H1 (cell line): ENCODE measurements around the gene IL27RA. TPM values are rescaled to one million over a fixed set of nuclear protein-coding genes. Genes with fewer than 3 reads are reported as not detected.

Experiments used
- CTCF ChIA-PET: fragments of 300-600 bp; sonication (Branson Sonifier 250); formaldehyde crosslinking; loops from one replicate; lab custom pipeline; 2021; ENCODE audit not compliant: partially characterized antibody; lab: Charles Lee
- POLR2A ChIA-PET: fragments of 300-600 bp; sonication (Branson Sonifier 250); formaldehyde crosslinking; loops from one replicate; lab custom pipeline; 2021; ENCODE audit warnings: inconsistent platforms; ENCODE audit not compliant: partially characterized antibody; lab: Charles Lee
- DNase-seq, 2 experiments: peaks; one replicate each; pipeline versions ENCODE4 v3.0.0 to v3.0.0-alpha.2; 2010 to 2022; ENCODE audit warnings: low spot score in 2 of 2, low read depth in 1 of 2, mixed read lengths in 1 of 2
- FAIRE-seq: peaks from 2 replicates; lab custom pipeline; 2011; peaks lifted over from hg19 to GRCh38; lab: Jason Lieb, UNC
- H2AFZ ChIP-seq: 2 replicates; pipeline ENCODE4 v1.8.1; 2012; ENCODE audit warnings: low read length, inconsistent platforms
- H2AK5ac ChIP-seq: 2 replicates; pipeline ENCODE4 v1.6.1; 2013; ENCODE audit warnings: low read depth, low read length
- H2BK120ac ChIP-seq: replicated peaks from 2 replicates; pipeline ENCODE3; 2013; ENCODE audit warnings: low read depth, low read length, inconsistent platforms
- H2BK12ac ChIP-seq: 2 replicates; pipeline ENCODE4 v1.6.1; 2013; ENCODE audit warnings: low read depth, low read length
- H2BK15ac ChIP-seq: 2 replicates; pipeline ENCODE4 v1.6.1; 2013; ENCODE audit warnings: low read length
- H2BK20ac ChIP-seq: 2 replicates; pipeline ENCODE4 v1.6.1; 2013; ENCODE audit warnings: low read length
- H2BK5ac ChIP-seq: 2 replicates; pipeline ENCODE4 v1.6.1; 2013; ENCODE audit warnings: low read depth, low read length
- H3K14ac ChIP-seq: 2 replicates; pipeline ENCODE4 v1.6.1; 2013; ENCODE audit warnings: inconsistent platforms; ENCODE audit not compliant: insufficient read length
- H3K18ac ChIP-seq: 2 replicates; pipeline ENCODE4 v1.6.1; 2013; ENCODE audit warnings: low read length; ENCODE audit errors: extremely low read depth
- H3K23ac ChIP-seq: 2 replicates; pipeline ENCODE4 v1.6.1; 2013; ENCODE audit warnings: inconsistent platforms; ENCODE audit not compliant: insufficient read length
- H3K23me2 ChIP-seq: 2 replicates; pipeline ENCODE4 v1.6.1; 2013; ENCODE audit warnings: low read depth, low read length
- H3K27ac ChIP-seq: 2 replicates; pipeline ENCODE4 v1.6.1; 2011; ENCODE audit warnings: low read depth, low read length, inconsistent platforms
- H3K27me3 ChIP-seq, 4 experiments: replicated peaks in 1 of 4; 1 replicate in 1 of 4; 2 replicates in 3 of 4; pipeline versions ENCODE4 v1.6.1 to v1.8.1; 2011 to 2013; ENCODE audit warnings: low read length in 3 of 4, mild to moderate bottlenecking in 3 of 4, inconsistent platforms in 2 of 4, mixed read lengths in 2 of 4, moderate library complexity in 1 of 4; ENCODE audit not compliant: control insufficient read depth in 3 of 4, insufficient read depth in 3 of 4; ENCODE audit errors: extremely low read depth in 1 of 4
- H3K36me3 ChIP-seq, 4 experiments: 2 replicates each; pipeline versions ENCODE4 v1.6.1 to v1.8.1; 2011 to 2013; ENCODE audit warnings: mild to moderate bottlenecking in 4 of 4, low read length in 3 of 4, moderate library complexity in 2 of 4, control low read depth in 1 of 4, inconsistent platforms in 1 of 4; ENCODE audit not compliant: insufficient read depth in 4 of 4, control insufficient read depth in 2 of 4
- H3K4ac ChIP-seq: replicated peaks from 2 replicates; pipeline ENCODE3; 2013; ENCODE audit warnings: low read length, low read depth, mixed read lengths, inconsistent platforms; ENCODE audit not compliant: insufficient read length
- H3K4me1 ChIP-seq, 4 experiments: replicated peaks in 1 of 4; 1 replicate in 1 of 4; 2 replicates in 3 of 4; pipeline versions ENCODE4 v1.6.1 to v1.8.1; 2011 to 2013; ENCODE audit warnings: low read length in 3 of 4, inconsistent platforms in 2 of 4, mixed read lengths in 1 of 4; ENCODE audit not compliant: insufficient read depth in 4 of 4, control insufficient read depth in 3 of 4
- H3K4me2 ChIP-seq, 2 experiments: 2 replicates each; pipeline versions ENCODE4 v1.6.1 to v1.8.1; 2011 to 2013; ENCODE audit warnings: low read depth in 2 of 2, low read length in 2 of 2, control low read depth in 1 of 2, inconsistent platforms in 1 of 2, mild to moderate bottlenecking in 1 of 2; ENCODE audit not compliant: insufficient read depth in 1 of 2
- H3K4me3 ChIP-seq, 4 experiments: fragments of 200-600, 300-600 bp in 1 of 4; sonication (generic), shearing (Covaris generic), sonication (Bioruptor Twin) in 1 of 4; 2 replicates each; pipeline versions ENCODE4 v1.5.1 to v1.8.1; 2011 to 2016; ENCODE audit warnings: low read length in 4 of 4, low read depth in 3 of 4, control low read depth in 2 of 4, inconsistent platforms in 2 of 4, mild to moderate bottlenecking in 2 of 4, mixed read lengths in 1 of 4, moderate library complexity in 1 of 4; ENCODE audit not compliant: insufficient read depth in 2 of 4; ENCODE audit errors: extremely low read depth in 1 of 4
- H3K56ac ChIP-seq: replicated peaks from 2 replicates; pipeline ENCODE3; 2013; ENCODE audit warnings: low read depth, mild to moderate bottlenecking, mixed read lengths, low read length, inconsistent platforms; ENCODE audit not compliant: insufficient read length
- H3K79me1 ChIP-seq: 2 replicates; pipeline ENCODE4 v1.6.1; 2013; ENCODE audit warnings: low read depth, low read length, control low read depth
- H3K79me2 ChIP-seq, 2 experiments: 2 replicates each; pipeline versions ENCODE4 v1.6.1 to v1.8.1; 2012 to 2013; ENCODE audit warnings: low read length in 2 of 2, mild to moderate bottlenecking in 2 of 2, inconsistent platforms in 1 of 2; ENCODE audit not compliant: insufficient read depth in 2 of 2, control insufficient read depth in 1 of 2
- H3K9ac ChIP-seq, 4 experiments: replicated peaks in 1 of 4; 1 replicate in 1 of 4; 2 replicates in 3 of 4; pipeline versions ENCODE4 v1.6.1 to v1.8.1; 2011 to 2013; ENCODE audit warnings: low read depth in 3 of 4, low read length in 3 of 4, control low read depth in 2 of 4, mild to moderate bottlenecking in 2 of 4, moderate library complexity in 2 of 4, inconsistent platforms in 1 of 4; ENCODE audit errors: extremely low read depth in 1 of 4
- H3K9me3 ChIP-seq, 2 experiments: 2 replicates each; pipeline versions ENCODE4 v1.6.1 to v1.8.1; 2012 to 2013; ENCODE audit warnings: mild to moderate bottlenecking in 2 of 2, moderate library complexity in 2 of 2, control low read depth in 1 of 2, inconsistent platforms in 1 of 2, low read depth in 1 of 2, low read length in 1 of 2, mixed read lengths in 1 of 2; ENCODE audit not compliant: insufficient read depth in 2 of 2
- H4K20me1 ChIP-seq, 2 experiments: replicated peaks in 1 of 2; 2 replicates each; pipeline versions ENCODE3 to v1.8.1; 2011 to 2013; ENCODE audit warnings: inconsistent platforms in 2 of 2, low read length in 2 of 2, mild to moderate bottlenecking in 1 of 2; ENCODE audit not compliant: insufficient read depth in 2 of 2, control insufficient read depth in 1 of 2
- H4K5ac ChIP-seq: 2 replicates; pipeline ENCODE4 v1.6.1; 2013; ENCODE audit warnings: low read length, low read depth, mixed read lengths, inconsistent platforms; ENCODE audit not compliant: insufficient read length
- H4K8ac ChIP-seq: 2 replicates; pipeline ENCODE4 v1.8.0; 2013; ENCODE audit warnings: mild to moderate bottlenecking, moderate library complexity, low read length, inconsistent platforms; ENCODE audit not compliant: insufficient read depth; ENCODE audit errors: extremely low read depth
- H4K91ac ChIP-seq: replicated peaks from 2 replicates; pipeline ENCODE3; 2013; ENCODE audit warnings: low read length, mixed read lengths, inconsistent platforms; ENCODE audit not compliant: insufficient read length
- CBX5 ChIP-seq: fragments of 300-800, 300-1000 bp; sonication (generic); IDR thresholded peaks from 2 replicates; pipeline ENCODE4 v1.7.1; 2016; ENCODE audit warnings: antibody characterized with exemption, low read length, low read depth
- CHD1 ChIP-seq: IDR thresholded peaks from 2 replicates; pipeline ENCODE4 v1.6.1; 2012; ENCODE audit warnings: low read depth, low read length, improper control_type of control experiment
- GABPA ChIP-seq: IDR thresholded peaks from 2 replicates; pipeline ENCODE4 v1.6.1; 2011; ENCODE audit warnings: mild to moderate bottlenecking, low read length, moderate library complexity, borderline replicate concordance; ENCODE audit not compliant: insufficient read depth
- JUND ChIP-seq: IDR thresholded peaks from 2 replicates; pipeline ENCODE4 v1.6.1; 2011; ENCODE audit warnings: mild to moderate bottlenecking, improper control_type of control experiment, low read length
- MAX ChIP-seq: IDR thresholded peaks from 2 replicates; pipeline ENCODE4 v1.6.1; 2012; ENCODE audit warnings: inconsistent platforms
- POLR2A ChIP-seq, 2 experiments: IDR thresholded peaks; 1 replicate in 1 of 2; 2 replicates in 1 of 2; pipeline ENCODE4 v1.6.1; 2011; ENCODE audit warnings: low read depth in 2 of 2, low read length in 2 of 2, mild to moderate bottlenecking in 2 of 2; ENCODE audit errors: control extremely low read depth in 1 of 2
- POU5F1 ChIP-seq: IDR thresholded peaks from 2 replicates; pipeline ENCODE4 v1.6.1; 2011; ENCODE audit warnings: low read depth, mild to moderate bottlenecking, low read length, moderate library complexity
- RFX5 ChIP-seq: IDR thresholded peaks from 2 replicates; pipeline ENCODE4 v1.6.1; 2011; ENCODE audit warnings: low read depth, low read length, improper control_type of control experiment, borderline replicate concordance
- SP1 ChIP-seq: IDR thresholded peaks from 2 replicates; pipeline ENCODE4 v1.6.1; 2011; ENCODE audit warnings: low read depth, low read length
- SP4 ChIP-seq: IDR thresholded peaks from 2 replicates; pipeline ENCODE4 v1.6.1; 2012; ENCODE audit warnings: low read length, inconsistent platforms
- TAF1 ChIP-seq: IDR thresholded peaks from 2 replicates; pipeline ENCODE4 v1.6.1; 2011; ENCODE audit warnings: mild to moderate bottlenecking, low read depth, low read length
- TAF7 ChIP-seq: optimal IDR thresholded peaks from 2 replicates; pipeline ENCODE3; 2011; ENCODE audit warnings: low read depth, mild to moderate bottlenecking, inconsistent platforms, low read length, moderate library complexity, borderline replicate concordance
- TEAD4 ChIP-seq: IDR thresholded peaks from 2 replicates; pipeline ENCODE4 v1.6.1; 2012; ENCODE audit warnings: low read depth, low read length, inconsistent platforms, mixed read lengths
- WGBS, 2 experiments: shearing (Covaris generic) in 1 of 2; methylation state at CpG; one replicate each; pipeline versions ENCODE4 v1.1.6 to v1.1.7; 2013 to 2015; ENCODE audit warnings: low lambda C conversion rate in 2 of 2, mixed read lengths in 2 of 2, inconsistent platforms in 1 of 2, low coverage in 1 of 2, missing lambda C conversion rate in 1 of 2; ENCODE audit not compliant: insufficient replicate concordance in 2 of 2, insufficient coverage in 1 of 2, insufficient read length in 1 of 2; ENCODE audit errors: extremely low coverage in 1 of 2, missing lambda C conversion rate in 1 of 2; 5-methylcytosine and 5-hydroxymethylcytosine counted together
- polyA plus RNA-seq, 7 experiments: library from polyadenylated mRNA; depleted of rRNA in 3 of 7; stranded (reverse) in 5 of 7; unstranded in 2 of 7; fragments of >200 nt in 5 of 7; fragments of 200-250 nt in 2 of 7; gene quantifications; 1 replicate in 5 of 7; 2 replicates in 1 of 7; 4 replicates in 1 of 7; pipeline versions ENCODE4 v1.2.1 to v1.2.3, GENCODE V29; 2011 to 2013; ENCODE audit warnings: missing spikeins in 2 of 7, mixed read lengths in 2 of 7
- total RNA-seq: library from RNA; stranded (reverse); fragmentation: NEBNext Ultra II Directional; extraction: Animal tissue kit (Norgen Biotek cat#: 25700); gene quantifications from 2 replicates; pipeline ENCODE4 v1.2.1, GENCODE V29; 2021

IL27RA gene
- total and polyA plus RNA-seq, 2 of the 8 experiments (the other 6 are each of a cell fraction or from before 2014, with no cell fraction given) = 9.9 to 14.7 TPM

- Histone ChIP-seq H3K23me2 (no peaks in the 10 kb centered on the region), H3K4me2 (no peak overlapping the region), H2BK5ac (no peak overlapping the region), H2BK120ac (no peak overlapping the region), H4K8ac (no peak overlapping the region), H3K9ac (no peak overlapping the region; a peak in 1 of 7 replicates), H2BK20ac (no peak overlapping the region), H3K27me3 (no peaks in the 10 kb centered on the region), H3K9me3 (peaks cover under 1 to 4% of the 10 kb centered on the region in 2 experiments; a peak in 3 of 4 replicates), H4K91ac (no peak overlapping the region), H3K4me3 (no peak overlapping the region), H3K27ac (peak overlapping the region; percentile 45; the same call in 1 of the 2 replicates), H2BK12ac (no peak overlapping the region), H3K18ac (no peak overlapping the region), H2AFZ (no peak overlapping the region), H3K23ac (no peak overlapping the region), H3K4me1 (peaks cover 0 to 6% (median 2%) of the 10 kb centered on the region in 4 experiments; a peak in 5 of 7 replicates), H4K20me1 (peaks cover 3% of the 10 kb centered on the region in 2 experiments), H3K56ac (no peak overlapping the region), H3K36me3 (no peaks in the 10 kb centered on the region; a peak in 2 of 8 replicates), H3K79me1 (peaks cover 6% of the 10 kb centered on the region; the same call in 1 of the 2 replicates), H3K14ac (no peak overlapping the region), H4K5ac (no peak overlapping the region), H2AK5ac (no peak overlapping the region), H3K4ac (no peak overlapping the region), H3K79me2 (no peaks in the 10 kb centered on the region; a peak in 1 of 4 replicates), H2BK15ac (no peak overlapping the region)
- ChIA-PET CTCF (interaction anchor here (0.6 to 4.2 kb wide), 7 partner anchors 9 to 309 kb away, joined by 3 to 14 read pairs (median 5); no protein-coding TSS in a partner anchor), POLR2A (interaction anchor here (0.6 to 3.4 kb wide), 5 partner anchors 9 to 166 kb away, joined by 3 to 12 read pairs (median 5); partner anchors contain the start of gene RFX1)
- FAIRE-seq (no peak), DNase-seq (no peak)
- 86% methylated on average over 8 of the region's 22 CpGs; no CpG with 5 or more reads in 1 of the 2 experiments for WGBS, 2 experiments
- TF ChIP-seq GABPA (no peak), MAX (no peak), TAF7 (no peak), TEAD4 (no peak), CHD1 (no peak), CBX5 (no peak), SP1 (no peak), RFX5 (no peak), POU5F1 (no peak), JUND (no peak), POLR2A (IDR thresholded peaks at IDR 0.05; ENCODE audit: control extremely low read depth in 1 of 2, low read depth in 2 of 2, low read length in 2 of 2) (no peak), TAF1 (no peak), SP4 (no peak)
Observed at GRCh38 chr19:13993590-13994300, 37.8 kb upstream of the IL27RA start.
